Small intestine (tissue), 7 donors: ENCODE results near the gene UBXN2A. TPM values are rescaled to one million over a fixed set of nuclear protein-coding genes. Genes with fewer than 3 reads are reported as not detected.
A peak's percentile ranks its signal among the peaks of the same experiment; 100 is the strongest.

Experiments
- DNase-seq, 2 donors: peaks; one replicate each; pipeline versions ENCODE4 v3.0.0 to v3.0.0-alpha.2; 2013
- FAIRE-seq: peaks from 2 replicates; lab custom pipeline; 2012; peaks lifted over from hg19 to GRCh38; lab: Jason Lieb, UNC
- H3K27ac ChIP-seq, 3 donors: one replicate each; pipeline ENCODE4 v1.5.1; 2013; ENCODE audit warnings: low read length in 2 of 3, mild to moderate bottlenecking in 2 of 3, control low read depth in 1 of 3, inconsistent platforms in 1 of 3, low read depth in 1 of 3, moderate library complexity in 1 of 3
- H3K27me3 ChIP-seq, 3 donors: one replicate each; pipeline ENCODE4 v1.6.1; 2013; ENCODE audit warnings: low read length in 3 of 3, inconsistent platforms in 1 of 3; ENCODE audit not compliant: control insufficient read depth in 3 of 3, insufficient read depth in 3 of 3
- H3K36me3 ChIP-seq, 3 donors: one replicate each; pipeline ENCODE4 v1.6.1; 2013; ENCODE audit warnings: low read length in 3 of 3, inconsistent platforms in 1 of 3, low read depth in 1 of 3, mild to moderate bottlenecking in 1 of 3, moderate library complexity in 1 of 3; ENCODE audit not compliant: control insufficient read depth in 3 of 3, insufficient read depth in 2 of 3
- H3K4me1 ChIP-seq, 3 donors: one replicate each; pipeline ENCODE4 v1.6.1; 2013; ENCODE audit warnings: low read length in 2 of 3, inconsistent platforms in 1 of 3, low read depth in 1 of 3, mild to moderate bottlenecking in 1 of 3, moderate library complexity in 1 of 3; ENCODE audit not compliant: control insufficient read depth in 3 of 3, insufficient read depth in 2 of 3
- H3K4me3 ChIP-seq, 3 donors: one replicate each; pipeline ENCODE4 v1.5.1; 2013; ENCODE audit warnings: low read length in 3 of 3, control low read depth in 1 of 3, inconsistent platforms in 1 of 3, low read depth in 1 of 3, mild to moderate bottlenecking in 1 of 3, moderate library complexity in 1 of 3
- H3K9me3 ChIP-seq, 2 donors: one replicate each; pipeline ENCODE4 v1.6.1; 2013; ENCODE audit warnings: low read depth in 1 of 2, low read length in 1 of 2; ENCODE audit not compliant: control insufficient read depth in 2 of 2, insufficient read depth in 1 of 2
- WGBS, 3 donors: extraction: QIAGEN DNeasy Blood & Tissue Kit; methylation state at CpG; one replicate each; pipeline ENCODE4 v1.1.7; 2013; 5-methylcytosine and 5-hydroxymethylcytosine counted together
- polyA plus RNA-seq, 4 donors: library from polyadenylated mRNA; stranded (reverse) in 3 of 4; unstranded in 1 of 4; fragments of 200-250 nt in 3 of 4; fragments of 120-200 nt in 1 of 4; gene quantifications; one replicate each; pipeline versions ENCODE4 v1.2.1 to v1.2.3, GENCODE V29; 2013
- donor health status: healthy with polysubstance abuse.
- donor health status: control.
- donor health status: control.
- donor health status: Bipolar disorder and iron deficiency.
- donor health status: healthy.

Gene UBXN2A
- polyA plus RNA-seq, 4 donors, result 8.7 to 20.0 (median 13.8) TPM

DNA sequence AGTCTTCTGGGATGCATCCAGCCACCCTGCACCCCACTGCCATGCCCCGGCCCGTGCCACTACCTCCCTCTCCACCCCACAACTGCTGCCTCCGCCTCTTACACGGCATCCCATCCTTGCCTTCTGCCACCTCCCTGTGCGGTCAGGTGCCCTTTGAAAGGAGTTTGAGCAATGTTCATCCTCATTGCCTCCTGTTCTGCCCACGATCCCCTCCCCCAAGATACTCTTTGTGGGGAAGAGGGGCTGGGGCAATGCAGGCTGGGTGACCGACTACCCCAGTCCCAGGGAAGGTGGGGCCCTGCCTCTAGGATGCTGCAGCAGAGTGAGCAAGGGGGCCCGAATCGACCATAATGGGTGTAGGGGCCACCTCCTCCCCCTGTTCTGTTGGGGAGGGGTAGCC lies 78.0 kb downstream of the UBXN2A start:
- DNase-seq (no peak), FAIRE-seq (no peak)
- H3K4me1 ChIP-seq, result no peaks in the 10 kb centered on the region
- H3K27me3 ChIP-seq, result no peaks in the 10 kb centered on the region
- no peak overlapping the region for H3K4me3 ChIP-seq
- H3K36me3 ChIP-seq, result peaks cover 0 to 14% (median 0%) of the 10 kb centered on the region in 3 donors
- H3K27ac ChIP-seq, result no peak overlapping the region
- H3K9me3 ChIP-seq, result no peaks in the 10 kb centered on the region
- WGBS, 3 donors, result 80 to 87% (median 81%) methylated on average over 9 of the region's 9 CpGs

DNA sequence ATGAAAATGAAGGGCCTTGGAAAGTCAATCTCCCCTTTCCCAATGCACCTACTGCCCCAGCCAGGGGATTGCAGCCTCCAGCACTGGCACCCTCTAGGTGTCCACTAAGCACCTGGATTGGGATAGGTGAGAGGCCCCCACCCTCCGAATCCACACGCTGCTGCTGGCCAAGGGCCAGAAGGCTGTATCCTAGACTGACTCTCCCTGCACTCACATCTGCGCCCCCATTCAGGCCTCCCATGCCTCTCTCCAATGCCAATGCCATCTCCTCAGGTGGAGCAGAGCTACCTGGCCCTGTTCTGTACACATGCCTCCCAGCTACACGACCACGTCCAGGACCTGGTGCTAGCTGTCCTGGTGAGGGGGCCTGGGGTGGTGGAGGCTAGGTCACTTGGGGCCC lies 79.5 kb downstream of the UBXN2A start:
- Histone ChIP-seq H3K4me1 (no peaks in the 10 kb centered on the region), H3K27ac (no peak overlapping the region), H3K4me3 (no peak overlapping the region), H3K36me3 (peaks cover 0 to 23% (median 0%) of the 10 kb centered on the region in 3 donors), H3K27me3 (no peaks in the 10 kb centered on the region), H3K9me3 (no peaks in the 10 kb centered on the region)
- FAIRE-seq (no peak), DNase-seq (no peak)
- WGBS, 3 donors, result 75 to 86% (median 81%) methylated on average over 5 of the region's 5 CpGs

DNA sequence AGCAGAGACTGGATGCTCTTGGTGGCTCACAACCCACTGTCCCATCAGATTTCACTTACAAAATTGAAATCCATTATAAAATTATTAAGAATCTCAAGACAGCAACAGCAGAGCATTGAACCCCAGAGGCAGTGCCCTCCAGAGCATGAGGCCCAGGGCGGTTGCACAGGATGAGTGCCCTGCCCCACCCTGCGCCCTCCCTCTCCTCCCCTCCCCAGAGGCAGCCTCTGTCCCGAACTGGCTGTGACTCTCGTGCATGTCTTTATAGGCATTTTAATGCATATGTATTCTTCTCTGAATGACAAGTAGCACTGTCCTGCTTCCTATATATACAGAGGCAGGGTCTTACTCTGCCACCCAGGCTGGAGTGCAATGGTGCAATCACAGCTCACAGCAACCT lies 80.0 kb downstream of the UBXN2A start:
- Histone ChIP-seq H3K27ac (no peak overlapping the region), H3K4me3 (no peak overlapping the region), H3K36me3 (peaks cover 0 to 28% (median 0%) of the 10 kb centered on the region in 3 donors), H3K9me3 (no peaks in the 10 kb centered on the region), H3K27me3 (no peaks in the 10 kb centered on the region), H3K4me1 (no peaks in the 10 kb centered on the region)
- 80 to 87% (median 84%) methylated on average over 4 of the region's 4 CpGs for WGBS, 3 donors
- no peak for FAIRE-seq
- DNase-seq, result no peak

DNA sequence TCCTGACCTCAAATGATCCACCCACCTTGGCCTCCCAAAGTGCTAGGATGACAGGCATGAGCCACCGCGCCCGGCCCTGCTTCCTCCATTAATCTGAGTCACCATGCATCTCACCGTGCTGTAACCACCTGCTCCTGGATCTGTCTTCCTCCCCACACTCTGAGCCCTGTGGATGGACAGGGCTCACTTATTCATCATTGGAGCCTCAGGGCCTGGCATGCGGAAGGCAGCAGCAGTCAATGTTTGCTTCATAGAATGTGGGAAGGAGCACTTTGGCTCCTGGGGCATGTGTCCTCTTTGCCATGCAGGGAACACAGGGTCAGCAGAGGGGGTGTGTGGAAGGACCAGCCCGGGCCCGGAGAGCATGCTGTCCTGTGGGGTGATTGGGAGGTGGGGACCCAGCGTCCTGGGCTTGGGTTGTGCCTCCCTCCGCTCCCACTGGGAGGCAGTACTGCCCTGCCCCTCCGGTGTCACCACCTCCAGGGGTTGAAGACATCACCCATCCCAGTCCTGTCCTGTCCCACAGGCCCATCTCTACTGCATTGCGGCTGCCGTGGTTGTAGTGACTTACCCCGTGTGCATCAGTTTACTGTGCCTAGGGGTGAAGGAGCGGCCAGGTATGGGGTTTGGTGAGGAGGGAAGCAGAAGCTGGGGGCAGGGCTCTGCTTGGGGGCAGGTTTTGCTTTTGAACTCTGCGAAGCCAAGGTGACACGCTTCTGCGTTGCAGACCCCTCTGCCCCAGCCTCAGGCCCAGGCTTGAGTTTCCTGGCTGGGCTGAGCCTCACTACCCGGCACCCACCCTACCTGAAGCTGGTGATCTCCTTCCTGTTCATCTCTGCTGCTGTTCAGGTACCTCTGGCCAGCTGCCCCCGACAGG lies 81.1 kb downstream of the UBXN2A start:
- Histone ChIP-seq H3K9me3 (no peaks in the 10 kb centered on the region), H3K36me3 (peaks cover 0 to 30% (median 0%) of the 10 kb centered on the region in 3 donors), H3K27ac (no peak overlapping the region), H3K27me3 (no peaks in the 10 kb centered on the region), H3K4me3 (no peak overlapping the region), H3K4me1 (no peaks in the 10 kb centered on the region)
- DNase-seq (peak; percentile 39 to 67), FAIRE-seq (no peak)
- WGBS, 3 donors, result 55 to 75% (median 64%) methylated on average over 19 of the region's 19 CpGs

DNA sequence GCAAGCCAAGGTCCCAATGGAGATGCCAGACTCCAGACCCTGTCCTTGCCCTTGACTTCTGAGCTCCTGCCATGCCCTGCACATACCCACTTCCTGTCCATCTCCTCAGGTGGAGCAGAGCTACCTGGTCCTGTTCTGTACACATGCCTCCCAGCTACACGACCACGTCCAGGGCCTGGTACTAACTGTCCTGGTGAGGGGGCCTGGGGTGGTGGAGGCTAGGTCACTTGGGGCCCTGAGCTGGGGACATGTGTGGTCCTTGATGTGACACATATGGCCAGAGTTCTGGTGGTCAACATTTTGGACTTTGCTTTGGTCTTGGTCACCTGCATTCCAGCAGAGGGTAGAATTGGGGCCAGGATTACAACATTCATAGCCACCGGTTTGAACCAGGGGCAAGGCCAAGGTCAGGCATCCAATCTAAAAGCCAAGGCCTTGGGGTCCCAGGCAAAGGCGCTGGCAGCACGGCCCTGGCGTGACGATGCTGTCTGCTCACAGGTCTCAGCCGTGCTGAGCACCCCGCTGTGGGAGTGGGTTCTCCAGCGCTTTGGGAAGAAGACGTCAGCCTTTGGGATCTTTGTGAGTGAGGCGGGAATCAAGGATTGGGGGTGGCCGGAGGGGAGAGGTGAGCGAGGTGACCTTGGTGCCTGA lies 82.2 kb downstream of the UBXN2A start:
- FAIRE-seq, result no peak
- Histone ChIP-seq H3K27ac (no peak overlapping the region), H3K9me3 (no peaks in the 10 kb centered on the region), H3K4me1 (no peaks in the 10 kb centered on the region), H3K4me3 (no peak overlapping the region), H3K27me3 (no peaks in the 10 kb centered on the region), H3K36me3 (peaks cover 0 to 31% (median 0%) of the 10 kb centered on the region in 3 donors)
- DNase-seq, result no peak
- 94% methylated on average over 14 of the region's 14 CpGs for WGBS, 3 donors

DNA sequence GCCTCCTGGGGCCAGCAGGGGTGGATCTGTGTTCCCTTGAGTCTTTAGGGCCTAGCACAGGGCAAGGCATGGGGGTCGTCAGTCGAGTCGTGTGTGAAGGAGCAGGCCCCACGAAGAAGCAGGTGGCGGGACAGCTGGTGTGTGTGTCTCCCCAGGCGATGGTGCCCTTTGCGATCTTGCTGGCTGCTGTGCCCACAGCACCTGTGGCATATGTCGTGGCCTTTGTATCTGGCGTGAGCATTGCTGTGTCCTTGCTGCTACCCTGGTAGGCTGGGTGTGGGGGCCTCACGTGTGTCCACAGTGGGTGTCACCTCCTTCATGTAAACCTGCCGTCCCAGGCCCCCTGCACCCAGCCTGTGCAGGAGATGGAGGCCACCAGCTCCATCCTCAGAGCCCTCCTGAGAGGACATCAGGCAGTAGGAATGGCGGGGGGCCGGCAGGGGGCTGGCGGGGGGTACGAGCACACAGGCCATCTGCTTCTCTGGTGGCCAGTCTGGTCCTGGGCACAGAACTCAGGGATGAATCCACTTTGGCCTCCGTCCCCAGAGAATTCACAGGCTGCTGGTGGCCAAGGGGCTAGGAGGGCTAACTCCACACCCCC lies 82.8 kb downstream of the UBXN2A start:
- H3K27ac ChIP-seq, result no peak overlapping the region
- 84 to 90% (median 90%) methylated on average over 16 of the region's 16 CpGs for WGBS, 3 donors
- H3K4me1 ChIP-seq, result no peaks in the 10 kb centered on the region
- H3K27me3 ChIP-seq, result no peaks in the 10 kb centered on the region
- H3K36me3 ChIP-seq, result peaks cover 0 to 35% (median 0%) of the 10 kb centered on the region in 3 donors
- no peak for FAIRE-seq
- H3K4me3 ChIP-seq, result no peak overlapping the region
- no peaks in the 10 kb centered on the region for H3K9me3 ChIP-seq
- no peak for DNase-seq

DNA sequence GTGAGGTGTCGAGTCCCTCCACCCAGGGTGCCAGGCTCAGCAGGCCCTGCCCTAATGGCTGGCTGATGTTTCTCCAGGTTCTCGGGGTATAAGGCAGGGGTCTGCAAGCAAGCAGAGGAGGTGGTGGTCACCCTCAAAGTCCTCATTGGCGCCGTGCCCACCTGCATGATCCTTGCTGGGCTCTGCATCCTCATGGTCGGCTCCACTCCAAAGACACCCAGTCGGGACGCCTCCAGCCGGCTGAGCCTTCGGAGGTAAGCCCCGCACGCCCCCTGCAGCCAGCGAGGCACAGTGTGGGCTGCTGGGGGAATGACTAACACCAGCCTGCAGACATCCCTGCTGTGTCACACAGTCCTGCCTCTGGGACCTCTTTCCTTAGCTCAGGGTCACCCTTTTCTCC lies 83.8 kb downstream of the UBXN2A start:
- Histone ChIP-seq H3K27me3 (no peaks in the 10 kb centered on the region), H3K9me3 (no peaks in the 10 kb centered on the region), H3K36me3 (peaks cover 0 to 37% (median 0%) of the 10 kb centered on the region in 3 donors), H3K27ac (no peak overlapping the region), H3K4me3 (no peak overlapping the region), H3K4me1 (no peaks in the 10 kb centered on the region)
- FAIRE-seq (no peak), DNase-seq (no peak)
- 73 to 83% (median 81%) methylated on average over 7 to 12 of the region's 12 CpGs for WGBS, 3 donors

DNA sequence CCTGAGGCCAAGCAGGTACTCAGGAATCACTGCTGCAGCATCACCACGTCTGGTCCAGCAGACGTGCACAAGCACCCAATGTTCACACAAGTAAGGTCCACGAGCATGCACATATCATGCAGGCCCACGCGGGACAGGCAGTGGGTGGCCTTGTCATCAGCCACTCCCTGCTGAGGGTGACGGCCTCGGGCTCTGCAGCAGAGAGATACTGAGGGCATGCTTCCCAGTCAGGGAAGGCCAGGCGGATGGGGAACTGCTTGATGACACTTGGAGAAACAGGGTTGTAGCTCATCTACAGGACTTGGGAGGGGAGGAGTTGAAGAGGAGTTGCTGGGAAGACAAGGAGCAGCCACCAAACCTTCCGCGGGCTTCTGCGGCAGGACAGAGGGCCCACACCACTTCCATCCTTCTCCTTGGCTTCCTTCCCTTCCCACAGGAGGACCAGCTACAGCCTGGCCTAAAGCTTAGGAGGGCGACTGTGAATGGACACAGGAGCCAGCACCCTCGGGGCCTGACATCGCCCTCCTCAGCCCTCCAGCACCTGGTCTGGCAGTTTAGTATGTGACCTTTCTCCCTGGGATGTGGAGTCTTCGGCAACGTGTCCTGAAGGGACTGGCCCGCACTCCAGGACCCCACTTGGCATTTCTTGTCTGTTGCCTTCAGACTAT lies 84.9 kb downstream of the UBXN2A start:
- no peak for FAIRE-seq

More for the DNA sequence above, 84.9 kb downstream of the UBXN2A start:
- Histone ChIP-seq H3K27ac (no peak overlapping the region), H3K27me3 (no peaks in the 10 kb centered on the region), H3K9me3 (no peaks in the 10 kb centered on the region), H3K4me3 (no peak overlapping the region), H3K4me1 (no peaks in the 10 kb centered on the region), H3K36me3 (peaks cover 0 to 39% (median 5%) of the 10 kb centered on the region in 3 donors)
- 89 to 93% (median 90%) methylated on average over 17 of the region's 17 CpGs for whole genome bisulfite sequencing, 3 donors
- DNase-seq, result no peak
